Stimulated activated memory B cell treated with anti-CD40 and anti-IgM and Interleukin-4, amounts not matched to agents 10 μg/mL and 1 μg/mL and 100 μg/mL, for 72 hours (primary cell): ENCODE measurements around the gene MARS1.
A peak's percentile ranks its signal among the peaks of the same experiment; 100 is the strongest.
"Not testable (repeated sequence)": the region's sequence is repeated elsewhere in the genome, so short reads cannot be mapped to it uniquely, and the experiment has no call there.

Experiments
- ATAC-seq: fragments of 150-1000 bp; cut with Tn5 transposase; 2 replicates; pipeline ENCODE4 v1.10.0; 2021
- H3K27ac Mint-ChIP-seq: one replicate; pipeline ENCODE4 v1.8.0; 2022; ENCODE audit warnings: mild to moderate bottlenecking, mixed read lengths
- H3K27me3 Mint-ChIP-seq: one replicate; pipeline ENCODE4 v1.8.0; 2022; ENCODE audit warnings: mixed read lengths
- H3K36me3 Mint-ChIP-seq: one replicate; pipeline ENCODE4 v1.8.0; 2022; ENCODE audit warnings: mixed read lengths
- H3K4me1 Mint-ChIP-seq: one replicate; pipeline ENCODE4 v1.8.0; 2022; ENCODE audit warnings: mixed read lengths
- H3K4me3 Mint-ChIP-seq: one replicate; pipeline ENCODE4 v1.8.0; 2022; ENCODE audit warnings: mild to moderate bottlenecking, moderate library complexity, mixed read lengths
- H3K9me3 Mint-ChIP-seq: one replicate; pipeline ENCODE4 v1.8.0; 2022; ENCODE audit warnings: mixed read lengths

MARS1 gene

GRCh38 chr12:57487597-57488401 is at the start of gene MARS1:
Gene MARS1 (plus strand): TSS chr12:57488068. CDS start chr12:57488091, 23 bp downstream.
- H3K27me3 Mint-ChIP-seq: no peaks in the 10 kb centered on the region
- peaks cover 33% of the 10 kb centered on the region for H3K4me1 Mint-ChIP-seq
- H3K4me3 Mint-ChIP-seq: peak within 1 kb of the TSS; percentile 98
- H3K36me3 Mint-ChIP-seq: peaks cover 41% of the 10 kb centered on the region
- H3K9me3 Mint-ChIP-seq: no peaks in the 10 kb centered on the region
- H3K27ac Mint-ChIP-seq: peak within 1 kb of the TSS; percentile 91
- peak; percentile 99 for ATAC-seq

- Mint-ChIP-seq H3K9me3 (peaks cover 4% of the 10 kb centered on the region), H3K27me3 (peaks cover 8% of the 10 kb centered on the region), H3K4me1 (no peaks in the 10 kb centered on the region), H3K4me3 (no peak overlapping the region), H3K36me3 (peaks cover 6% of the 10 kb centered on the region), H3K27ac (no peak overlapping the region)
- ATAC-seq: no peak
These were observed 49.5 kb upstream of the MARS1 start for GRCh38 chr12:57438400-57438799.

GRCh38 chr12:57439762-57440266 is 48.1 kb upstream of the MARS1 start:
- H3K4me1 Mint-ChIP-seq: peaks cover under 1% of the 10 kb centered on the region
- H3K9me3 Mint-ChIP-seq: peaks cover 4% of the 10 kb centered on the region
- no peak for ATAC-seq
- H3K27ac Mint-ChIP-seq: no peak overlapping the region
- peaks cover 6% of the 10 kb centered on the region for H3K36me3 Mint-ChIP-seq
- H3K27me3 Mint-ChIP-seq: peaks cover 8% of the 10 kb centered on the region
- no peak overlapping the region for H3K4me3 Mint-ChIP-seq

GRCh38 chr12:57441393-57441792 is 46.5 kb upstream of the MARS1 start:
- H3K36me3 Mint-ChIP-seq, H3K4me1 Mint-ChIP-seq, H3K9me3 Mint-ChIP-seq, H3K27me3 Mint-ChIP-seq, H3K27ac Mint-ChIP-seq, H3K4me3 Mint-ChIP-seq, ATAC-seq: not testable (repeated sequence)

- no peak overlapping the region for H3K27ac Mint-ChIP-seq
- H3K27me3 Mint-ChIP-seq: peaks cover 8% of the 10 kb centered on the region
- no peak for ATAC-seq
- H3K9me3 Mint-ChIP-seq: peaks cover 4% of the 10 kb centered on the region
- peaks cover 8% of the 10 kb centered on the region for H3K4me1 Mint-ChIP-seq
- H3K4me3 Mint-ChIP-seq: no peak overlapping the region
- peaks cover 6% of the 10 kb centered on the region for H3K36me3 Mint-ChIP-seq
These were observed 45.9 kb upstream of the MARS1 start for GRCh38 chr12:57441846-57442427.

- H3K4me1 Mint-ChIP-seq, H3K36me3 Mint-ChIP-seq, ATAC-seq, H3K27ac Mint-ChIP-seq, H3K27me3 Mint-ChIP-seq, H3K9me3 Mint-ChIP-seq, H3K4me3 Mint-ChIP-seq: not testable (repeated sequence)
These were observed 43.5 kb upstream of the MARS1 start for GRCh38 chr12:57444337-57444736.

- Mint-ChIP-seq H3K4me1 (peaks cover 8% of the 10 kb centered on the region), H3K4me3 (no peak overlapping the region), H3K36me3 (peaks cover 6% of the 10 kb centered on the region), H3K27ac (peak overlapping the region; percentile 6), H3K27me3 (peaks cover 8% of the 10 kb centered on the region), H3K9me3 (peaks cover 4% of the 10 kb centered on the region)
- ATAC-seq: no peak
These were observed 43.1 kb upstream of the MARS1 start for GRCh38 chr12:57444744-57445143.

GRCh38 chr12:57446292-57446960 is 41.4 kb upstream of the MARS1 start:
- Mint-ChIP-seq H3K4me3 (no peak overlapping the region), H3K4me1 (peaks cover 14% of the 10 kb centered on the region), H3K9me3 (no peaks in the 10 kb centered on the region), H3K36me3 (peaks cover 6% of the 10 kb centered on the region), H3K27me3 (no peaks in the 10 kb centered on the region), H3K27ac (no peak overlapping the region)
- no peak for ATAC-seq

GRCh38 chr12:57448669-57449068 is 39.2 kb upstream of the MARS1 start:
- H3K36me3 Mint-ChIP-seq: no peaks in the 10 kb centered on the region
- no peak for ATAC-seq
- H3K27ac Mint-ChIP-seq: no peak overlapping the region
- H3K4me3 Mint-ChIP-seq: no peak overlapping the region
- H3K4me1 Mint-ChIP-seq: peaks cover 20% of the 10 kb centered on the region
- no peaks in the 10 kb centered on the region for H3K27me3 Mint-ChIP-seq
- no peaks in the 10 kb centered on the region for H3K9me3 Mint-ChIP-seq

GRCh38 chr12:57449375-57449774 is 38.5 kb upstream of the MARS1 start:
- ATAC-seq: no peak
- peaks cover 20% of the 10 kb centered on the region for H3K4me1 Mint-ChIP-seq
- H3K27me3 Mint-ChIP-seq: no peaks in the 10 kb centered on the region
- H3K9me3 Mint-ChIP-seq: no peaks in the 10 kb centered on the region
- no peaks in the 10 kb centered on the region for H3K36me3 Mint-ChIP-seq
- H3K27ac Mint-ChIP-seq: no peak overlapping the region
- H3K4me3 Mint-ChIP-seq: no peak overlapping the region

- Mint-ChIP-seq H3K27ac (peak overlapping the region; percentile 26), H3K27me3 (no peaks in the 10 kb centered on the region), H3K36me3 (no peaks in the 10 kb centered on the region), H3K9me3 (no peaks in the 10 kb centered on the region), H3K4me1 (peaks cover 17% of the 10 kb centered on the region), H3K4me3 (no peak overlapping the region)
- ATAC-seq: no peak
These were observed 37.8 kb upstream of the MARS1 start for GRCh38 chr12:57450057-57450456.

- H3K36me3 Mint-ChIP-seq: no peaks in the 10 kb centered on the region
- peaks cover 22% of the 10 kb centered on the region for H3K4me1 Mint-ChIP-seq
- no peak for ATAC-seq
- peak overlapping the region; percentile 26 for H3K27ac Mint-ChIP-seq
- H3K9me3 Mint-ChIP-seq: no peaks in the 10 kb centered on the region
- no peak overlapping the region for H3K4me3 Mint-ChIP-seq
- H3K27me3 Mint-ChIP-seq: no peaks in the 10 kb centered on the region
These were observed 36.6 kb upstream of the MARS1 start for GRCh38 chr12:57451233-57451778.

- Mint-ChIP-seq H3K4me3 (peak overlapping the region; percentile 38), H3K9me3 (no peaks in the 10 kb centered on the region), H3K36me3 (no peaks in the 10 kb centered on the region), H3K27me3 (no peaks in the 10 kb centered on the region), H3K27ac (peak overlapping the region; percentile 71), H3K4me1 (peaks cover 28% of the 10 kb centered on the region)
- ATAC-seq: peak; percentile 76
These were observed 35.5 kb upstream of the MARS1 start for GRCh38 chr12:57452181-57452936.

GRCh38 chr12:57452937-57453509 is 34.8 kb upstream of the MARS1 start:
- H3K27ac Mint-ChIP-seq: peak overlapping the region; percentile 71
- ATAC-seq: peak; percentile 31
- no peaks in the 10 kb centered on the region for H3K27me3 Mint-ChIP-seq
- no peak overlapping the region for H3K4me3 Mint-ChIP-seq
- H3K4me1 Mint-ChIP-seq: peaks cover 30% of the 10 kb centered on the region
- H3K9me3 Mint-ChIP-seq: no peaks in the 10 kb centered on the region
- no peaks in the 10 kb centered on the region for H3K36me3 Mint-ChIP-seq
